RKO (cell line): ENCODE results near the gene CD38.

Experiments
- DNase-seq: peaks from one replicate; pipeline ENCODE4 v3.0.0-alpha.2; 2016; ENCODE audit warnings: low spot score

Gene CD38

GRCh38 chr4:15868111-15868510 lies 90.0 kb downstream of the CD38 start:
- peak; percentile 19 for DNase-seq

GRCh38 chr4:15868826-15869413 lies 90.8 kb downstream of the CD38 start:
- no peak for DNase-seq

- no peak for DNase-seq
Measured at GRCh38 chr4:15870079-15870478, 92.0 kb downstream of the CD38 start.

GRCh38 chr4:15870921-15871664 lies 93.0 kb downstream of the CD38 start:
- no peak for DNase-seq

GRCh38 chr4:15873117-15873516 lies 95.0 kb downstream of the CD38 start:
- no peak for DNase-seq

- no peak for DNase-seq
Measured at GRCh38 chr4:15874671-15875070, 96.5 kb downstream of the CD38 start.

GRCh38 chr4:15875663-15876460 lies 97.7 kb downstream of the CD38 start:
- DNase-seq = no peak

- no peak for DNase-seq
Measured at GRCh38 chr4:15878011-15878410, 99.9 kb downstream of the CD38 start.

- no peak for DNase-seq
Measured at GRCh38 chr4:15881820-15882219, 103.7 kb downstream of the CD38 start.

GRCh38 chr4:15882675-15883086 lies 104.6 kb downstream of the CD38 start:
- peak; percentile 81 for DNase-seq

GRCh38 chr4:15883610-15884243 lies 105.6 kb downstream of the CD38 start:
- no peak for DNase-seq

GRCh38 chr4:15884666-15885065 lies 106.5 kb downstream of the CD38 start:
- no peak for DNase-seq

- no peak for DNase-seq
Measured at GRCh38 chr4:15885422-15885821, 107.3 kb downstream of the CD38 start.

GRCh38 chr4:15888515-15888914 lies 110.4 kb downstream of the CD38 start:
- DNase-seq = no peak

GRCh38 chr4:15890246-15890829 lies 112.2 kb downstream of the CD38 start:
- DNase-seq = no peak

GRCh38 chr4:15891312-15891711 lies 113.2 kb downstream of the CD38 start:
- no peak for DNase-seq

- DNase-seq = peak; percentile 72
Measured at GRCh38 chr4:15893962-15894361, 115.8 kb downstream of the CD38 start.

- DNase-seq = no peak
Measured at GRCh38 chr4:15894393-15894792, 116.3 kb downstream of the CD38 start.

- DNase-seq = no peak
Measured at GRCh38 chr4:15894921-15895916, 117.1 kb downstream of the CD38 start.

- no peak for DNase-seq
Measured at GRCh38 chr4:15897577-15897976, 119.4 kb downstream of the CD38 start.

GRCh38 chr4:15898902-15899301 lies 120.8 kb downstream of the CD38 start:
- DNase-seq = no peak
